GM19452 (cell line): Measurements from ENCODE around the gene FAIM2.

Experiments
- ATAC-seq: cut with Tn5 transposase; IDR thresholded peaks from one replicate; pipeline ENCODE4 v1.9.1; 2021; ENCODE audit not compliant: unreplicated experiment

FAIM2 gene

DNA sequence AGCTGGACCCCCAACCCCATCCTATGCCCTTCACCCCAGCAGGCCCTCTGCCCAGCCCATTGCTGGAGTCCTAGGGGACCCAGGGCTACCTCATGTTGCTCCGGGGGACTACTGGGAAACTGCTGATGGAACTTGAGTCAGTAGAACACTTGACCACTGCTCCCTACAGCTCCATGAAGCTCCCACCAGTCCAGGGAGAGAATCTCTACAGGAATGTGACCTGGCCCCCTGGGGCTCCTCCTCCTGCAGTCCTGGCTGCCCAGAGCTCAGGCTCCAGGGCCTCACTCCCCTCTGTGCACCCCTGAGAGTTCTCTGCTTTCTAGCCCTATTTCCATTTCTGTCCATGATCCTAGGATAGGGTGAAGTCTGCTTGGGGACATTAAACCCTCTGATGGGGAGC is 36.0 kb upstream of the FAIM2 start:
- ATAC-seq, result no peak

DNA sequence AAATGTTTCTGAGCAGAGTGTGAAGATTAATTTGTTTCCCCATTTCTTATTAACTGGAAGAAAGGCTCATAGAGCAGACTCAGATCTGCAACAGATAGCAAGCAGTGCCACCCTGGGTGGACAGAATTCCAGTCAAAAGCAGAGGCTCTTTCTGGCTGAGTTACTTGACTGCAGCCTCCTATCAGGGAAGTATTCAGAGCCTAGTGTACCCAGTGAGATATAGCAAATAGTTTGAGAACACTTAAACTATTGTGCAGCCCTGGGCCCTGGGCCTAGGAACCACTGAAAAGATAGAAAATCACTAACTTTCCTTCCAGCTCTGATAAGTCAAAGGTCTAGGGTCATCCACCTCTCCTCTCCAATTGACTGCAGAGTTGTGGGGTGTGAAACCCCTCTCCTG is 35.6 kb upstream of the FAIM2 start:
- no peak for ATAC-seq

DNA sequence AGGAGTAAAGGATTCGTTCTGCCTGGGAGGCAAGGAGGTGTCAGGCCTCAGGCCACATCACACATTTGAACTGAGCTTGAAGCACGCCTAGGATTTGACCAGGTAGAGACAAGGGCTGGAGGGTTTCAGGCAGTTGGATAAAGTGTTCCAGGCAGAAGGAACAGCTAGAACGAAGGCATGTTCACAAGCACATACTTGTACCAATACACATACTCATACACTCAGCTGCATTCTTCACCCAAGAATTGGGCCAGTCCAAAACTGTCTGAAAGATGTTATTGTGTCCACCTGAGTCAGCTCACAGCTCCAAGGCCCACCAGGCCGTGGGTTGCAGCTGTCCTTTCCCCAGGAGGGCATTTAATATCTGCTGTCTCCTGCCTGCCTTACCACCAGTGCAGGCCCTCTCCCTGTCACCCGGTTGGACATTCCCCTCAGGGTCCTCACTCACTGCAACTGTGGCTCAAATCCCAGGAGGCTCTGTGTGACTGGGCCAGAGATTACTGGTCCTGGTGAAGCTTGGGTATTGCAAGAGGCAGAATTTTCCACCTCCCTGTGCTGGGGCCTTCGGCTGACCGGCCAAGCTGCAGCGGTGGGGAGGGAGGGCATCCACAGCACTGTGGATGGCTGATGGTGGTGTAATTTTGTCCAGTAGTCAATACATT is 34.1 kb upstream of the FAIM2 start:
- ATAC-seq, result no peak

GRCh38 chr12:49936925-49937324 is 33.2 kb upstream of the FAIM2 start:
- no peak for ATAC-seq

DNA sequence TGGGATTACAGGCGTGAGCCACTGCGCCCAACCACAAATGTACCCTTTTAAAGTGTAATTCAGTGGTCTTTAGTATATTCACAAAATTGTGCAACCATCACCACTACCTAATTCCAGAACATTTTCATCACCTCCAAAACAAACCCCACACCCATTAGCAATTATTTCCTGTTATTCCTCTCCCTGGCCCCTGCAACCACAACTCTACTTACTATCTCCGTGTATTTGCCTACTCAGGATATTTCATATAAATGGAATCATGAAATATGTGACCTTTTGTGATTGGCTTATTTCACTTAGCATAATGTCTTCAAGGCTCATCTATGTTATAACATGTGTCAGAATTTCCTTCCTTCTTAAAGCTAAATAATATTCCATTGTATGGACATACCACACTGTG is 30.8 kb upstream of the FAIM2 start:
- no peak for ATAC-seq

GRCh38 chr12:49933796-49934195 is 30.1 kb upstream of the FAIM2 start:
- ATAC-seq, result no peak

DNA sequence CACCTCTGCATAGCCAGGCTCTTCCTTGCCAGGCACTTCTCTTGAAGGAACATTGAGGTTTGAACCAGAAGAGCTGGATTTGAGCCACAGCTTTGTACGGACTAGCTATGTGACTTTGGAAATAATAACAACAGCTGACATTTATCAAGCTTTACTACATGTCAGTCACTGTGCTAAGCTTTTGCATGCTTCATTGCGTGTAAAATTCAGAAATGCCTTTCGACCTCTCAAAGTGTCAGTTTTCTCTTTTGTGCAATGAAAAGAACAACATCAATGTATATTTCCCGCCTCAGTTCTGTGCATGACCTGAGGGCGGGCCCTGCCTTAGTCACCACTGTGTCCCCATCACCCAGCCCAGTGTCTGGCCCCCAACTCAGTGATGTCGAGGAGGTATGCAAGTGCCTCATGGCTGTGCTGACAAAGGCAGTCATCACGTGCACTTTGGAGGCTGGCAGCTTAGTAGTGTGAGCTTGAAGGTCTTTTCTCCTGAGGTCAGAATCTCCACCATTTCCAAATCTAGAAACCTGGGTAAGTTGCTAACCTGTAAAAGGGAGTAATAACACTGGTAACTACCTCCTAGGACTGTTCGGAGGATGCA is 28.9 kb upstream of the FAIM2 start:
- ATAC-seq, result no peak

DNA sequence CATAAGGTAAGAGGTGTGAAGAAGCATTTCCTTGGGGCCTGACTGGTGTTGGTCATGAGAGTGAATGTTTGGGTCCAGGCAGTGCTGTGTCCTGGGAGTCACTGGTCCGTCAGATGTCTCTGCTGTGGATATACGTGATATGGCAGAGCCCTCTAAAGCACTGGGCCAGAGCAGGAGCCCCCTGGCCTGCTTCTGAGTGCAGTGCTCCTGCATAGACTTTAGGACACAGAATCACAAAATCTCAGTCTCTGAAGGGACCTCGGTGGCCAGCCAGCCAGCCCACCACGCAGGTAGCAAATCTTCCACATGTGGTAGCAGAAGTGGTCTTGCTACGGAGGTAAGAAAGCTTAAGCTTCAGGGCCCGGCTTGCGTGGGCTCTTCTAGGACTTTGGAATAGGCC is 28.3 kb upstream of the FAIM2 start:
- no peak for ATAC-seq

- ATAC-seq, result no peak
Measured at GRCh38 chr12:49930515-49931288, 27.0 kb upstream of the FAIM2 start.

DNA sequence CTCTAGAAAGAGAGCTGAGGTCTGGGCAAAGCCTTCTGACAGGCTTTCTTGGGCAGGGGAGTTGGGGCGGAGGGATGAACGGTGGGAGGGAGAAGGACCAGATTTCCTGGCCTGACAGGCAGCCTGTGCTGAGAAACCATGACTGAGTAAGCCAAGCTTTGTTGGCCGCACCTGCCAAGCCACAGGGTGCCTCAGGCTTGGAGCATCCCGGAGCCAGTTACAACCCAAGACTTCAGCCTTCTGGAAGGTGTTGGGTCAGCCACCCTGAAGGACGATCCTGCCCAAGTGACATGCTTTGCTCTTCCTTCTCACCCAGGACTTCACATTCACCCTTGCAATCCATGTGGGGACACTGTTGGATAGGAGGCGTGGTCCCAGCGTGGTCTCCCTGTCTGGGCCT is 25.9 kb upstream of the FAIM2 start:
- ATAC-seq, result no peak

- no peak for ATAC-seq
Measured at GRCh38 chr12:49928471-49928870, 24.8 kb upstream of the FAIM2 start.

DNA sequence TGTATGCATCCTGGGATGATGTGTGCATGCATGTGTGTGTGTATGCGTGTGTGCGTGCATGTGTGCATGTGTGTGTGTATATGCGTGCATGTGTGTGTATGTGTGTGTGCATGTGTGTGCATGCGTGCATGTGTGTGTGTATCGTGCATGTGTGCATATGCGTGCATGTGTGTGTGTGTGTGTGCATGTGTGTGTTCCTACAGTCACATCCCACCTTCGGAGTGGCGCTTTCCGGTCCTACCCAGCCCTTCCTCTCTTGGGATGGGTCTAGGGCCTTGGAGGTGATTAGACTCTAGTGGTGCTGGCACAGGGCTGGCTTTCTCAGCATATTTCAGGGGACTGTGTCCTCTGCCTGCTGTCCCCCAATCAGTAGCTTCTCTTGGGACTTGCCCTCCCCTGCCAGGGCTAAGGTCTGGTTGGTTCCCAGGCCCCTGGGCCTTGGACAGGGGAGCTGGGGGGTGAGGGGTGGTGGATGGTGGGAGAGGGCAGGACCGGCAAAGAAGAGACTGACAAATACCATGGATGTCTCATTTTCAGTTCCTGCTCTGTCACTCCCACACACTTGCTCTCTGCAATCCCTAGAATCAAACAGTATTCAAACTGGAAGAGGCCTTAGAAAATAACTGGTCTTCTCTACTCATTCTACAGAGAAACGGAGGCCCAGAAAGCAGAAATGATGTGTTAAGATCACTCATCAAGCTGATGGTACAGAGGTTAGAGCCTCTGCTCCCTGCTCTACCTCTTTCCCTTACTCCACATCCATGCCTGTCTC is 21.9 kb upstream of the FAIM2 start:
- ATAC-seq, result no peak

DNA sequence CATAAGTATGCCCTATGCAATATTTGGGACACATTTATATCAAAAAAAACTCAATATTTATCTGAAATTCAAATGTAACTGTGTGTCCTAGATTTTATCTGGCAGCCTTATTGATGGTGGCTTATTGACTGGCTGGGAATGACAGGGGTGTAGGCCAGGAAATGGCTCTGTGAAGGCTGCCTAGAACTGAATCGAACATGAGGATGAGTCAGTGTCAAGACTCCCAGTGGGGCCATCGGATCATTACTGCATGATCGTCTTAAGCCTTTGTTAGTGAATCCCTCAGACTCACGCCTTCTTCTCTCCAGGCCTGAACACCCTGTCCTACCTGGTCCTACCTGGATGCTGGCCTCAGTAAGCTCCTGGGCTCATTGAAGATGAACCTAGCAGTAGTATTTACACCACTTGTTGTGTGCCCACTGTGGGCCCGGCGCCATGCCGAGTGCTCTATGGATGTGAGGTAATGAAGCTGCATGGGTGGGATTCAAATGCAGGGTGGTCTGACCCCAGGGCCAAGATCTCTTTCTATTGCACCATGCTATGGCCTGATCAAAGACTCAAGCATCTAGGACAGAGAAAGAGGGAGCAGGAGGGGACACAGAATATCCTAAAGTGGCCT is 21.0 kb upstream of the FAIM2 start:
- ATAC-seq, result no peak

- no peak for ATAC-seq
Measured at GRCh38 chr12:49923880-49924556, 20.3 kb upstream of the FAIM2 start.

- no peak for ATAC-seq
Measured at GRCh38 chr12:49923035-49923644, 19.4 kb upstream of the FAIM2 start.

- ATAC-seq, result no peak
Measured at GRCh38 chr12:49922349-49923034, 18.8 kb upstream of the FAIM2 start.

GRCh38 chr12:49921936-49922335 is 18.2 kb upstream of the FAIM2 start:
- no peak for ATAC-seq

DNA sequence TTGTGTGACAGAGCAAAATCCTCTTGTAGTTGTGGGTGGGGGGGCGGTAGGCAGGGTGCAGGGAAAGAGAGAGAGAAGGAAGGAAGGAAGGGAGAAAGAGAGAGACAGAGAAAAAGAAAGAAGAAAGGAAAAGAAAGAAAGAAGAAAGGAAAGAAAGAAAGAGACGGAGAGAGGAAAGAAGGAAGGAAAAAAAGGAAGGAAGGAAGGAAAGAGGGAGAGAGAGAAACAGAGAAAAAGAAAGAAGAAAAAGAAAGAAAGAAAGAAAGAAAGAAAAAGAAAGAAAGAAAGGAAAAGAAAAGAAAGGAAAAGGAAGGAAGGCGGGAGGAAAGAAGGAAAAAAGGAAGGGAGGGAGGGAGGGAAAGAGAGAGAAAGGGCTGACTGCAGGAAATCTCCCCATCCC is 17.6 kb upstream of the FAIM2 start:
- ATAC-seq, result no peak

DNA sequence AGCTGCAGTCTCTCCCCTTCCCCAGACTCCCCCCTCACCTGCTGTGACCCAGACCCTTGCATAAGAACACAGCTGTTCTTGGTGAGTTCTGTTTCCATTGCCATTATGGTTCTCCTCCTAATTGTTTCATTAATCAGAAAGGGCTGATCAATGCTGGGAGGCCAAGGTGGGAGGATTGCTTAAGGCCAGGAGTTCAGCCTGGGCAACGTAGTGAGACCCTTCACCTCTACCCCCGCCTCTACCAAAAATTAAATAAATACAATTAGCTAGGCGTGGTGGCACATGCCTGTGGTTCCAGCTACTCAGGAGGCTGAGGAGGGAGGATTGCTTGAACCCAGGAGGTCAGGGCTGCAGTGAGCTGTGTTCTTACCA is 17.2 kb upstream of the FAIM2 start:
- no peak for ATAC-seq
